ENCODE data around the gene PTPRN2. TPM values are rescaled to one million over a fixed set of nuclear protein-coding genes. Genes with fewer than 3 reads are reported as not detected.
"Not testable (repeated sequence)": the region's sequence is repeated elsewhere in the genome, so short reads cannot be mapped to it uniquely, and the experiment has no call there.

Gene PTPRN2
- total RNA-seq, 1 donor from 2014 or later: 0.72 TPM

- no peak for DNase-seq (ENCODE audit: low spot score)
Observed at GRCh38 chr7:158244430-158244829, 343.2 kb downstream of the PTPRN2 start.

GRCh38 chr7:158241919-158242318 is 345.7 kb downstream of the PTPRN2 start:
- DNase-seq (ENCODE audit: low spot score): no peak

GRCh38 chr7:158240801-158241200 is 346.8 kb downstream of the PTPRN2 start:
- no peak for DNase-seq (ENCODE audit: low spot score)

GRCh38 chr7:158239290-158239981 is 348.2 kb downstream of the PTPRN2 start:
- no peak for DNase-seq (ENCODE audit: low spot score)

- no peak for DNase-seq (ENCODE audit: low spot score)
Observed at GRCh38 chr7:158238616-158239289, 348.9 kb downstream of the PTPRN2 start.

GRCh38 chr7:158237672-158238335 is 349.8 kb downstream of the PTPRN2 start:
- no peak for DNase-seq (ENCODE audit: low spot score)

- no peak for DNase-seq (ENCODE audit: low spot score)
Observed at GRCh38 chr7:158236400-158236799, 351.2 kb downstream of the PTPRN2 start.

- DNase-seq (ENCODE audit: low spot score): no peak
Observed at GRCh38 chr7:158235862-158236261, 351.8 kb downstream of the PTPRN2 start.

- DNase-seq (ENCODE audit: low spot score): no peak
Observed at GRCh38 chr7:158229945-158230344, 357.7 kb downstream of the PTPRN2 start.

- no peak for DNase-seq (ENCODE audit: low spot score)
Observed at GRCh38 chr7:158228986-158229385, 358.6 kb downstream of the PTPRN2 start.

- no peak for DNase-seq (ENCODE audit: low spot score)
Observed at GRCh38 chr7:158228131-158228530, 359.5 kb downstream of the PTPRN2 start.

GRCh38 chr7:158227258-158227984 is 360.2 kb downstream of the PTPRN2 start:
- no peak for DNase-seq (ENCODE audit: low spot score)

- no peak for DNase-seq (ENCODE audit: low spot score)
Observed at GRCh38 chr7:158216198-158216597, 371.4 kb downstream of the PTPRN2 start.

GRCh38 chr7:158209435-158209834 is 378.2 kb downstream of the PTPRN2 start:
- no peak for DNase-seq (ENCODE audit: low spot score)

- no peak for DNase-seq (ENCODE audit: low spot score)
Observed at GRCh38 chr7:158206341-158206740, 381.3 kb downstream of the PTPRN2 start.

GRCh38 chr7:158204453-158204852 is 383.2 kb downstream of the PTPRN2 start:
- no peak for DNase-seq (ENCODE audit: low spot score)

GRCh38 chr7:158203948-158204347 is 383.7 kb downstream of the PTPRN2 start:
- not testable (repeated sequence) for DNase-seq (ENCODE audit: low spot score)

- DNase-seq (ENCODE audit: low spot score): no peak
Observed at GRCh38 chr7:158194365-158194900, 393.2 kb downstream of the PTPRN2 start.

- DNase-seq (ENCODE audit: low spot score): no peak
Observed at GRCh38 chr7:158193446-158193845, 394.2 kb downstream of the PTPRN2 start.

- no peak for DNase-seq (ENCODE audit: low spot score)
Observed at GRCh38 chr7:158192956-158193355, 394.7 kb downstream of the PTPRN2 start.

GRCh38 chr7:158192184-158192835 is 395.3 kb downstream of the PTPRN2 start:
- DNase-seq (ENCODE audit: low spot score): no peak

All from umbilical cord (tissue), 2 donors.